Endodermal cell (in vitro differentiated cells): Measurements from ENCODE around the gene DLK1. TPM values are rescaled to one million over a fixed set of nuclear protein-coding genes. Genes with fewer than 3 reads are reported as not detected.

Experiments
- DNase-seq: peaks from one replicate; pipeline ENCODE4 v3.0.0-alpha.2; 2017
- H3K27ac ChIP-seq: 2 replicates; pipeline ENCODE4 v1.5.1; 2013; ENCODE audit warnings: mild to moderate bottlenecking, low read depth, low read length, moderate library complexity
- H3K27me3 ChIP-seq: 2 replicates; pipeline ENCODE4 v1.6.1; 2013; ENCODE audit warnings: mild to moderate bottlenecking, low read length, moderate library complexity; ENCODE audit not compliant: insufficient read depth, control insufficient read depth, poor library complexity, severe bottlenecking
- H3K36me3 ChIP-seq: 2 replicates; pipeline ENCODE4 v1.7.0; 2013; ENCODE audit warnings: mild to moderate bottlenecking, low read length, moderate library complexity; ENCODE audit not compliant: control insufficient read depth, insufficient read depth
- H3K4me1 ChIP-seq: one replicate; pipeline ENCODE4 v1.7.0; 2013; ENCODE audit warnings: low read length; ENCODE audit not compliant: control insufficient read depth, insufficient read depth
- H3K4me3 ChIP-seq: 2 replicates; pipeline ENCODE4 v1.5.1; 2013; ENCODE audit warnings: mild to moderate bottlenecking, low read length, moderate library complexity
- H3K9ac ChIP-seq: 2 replicates; pipeline ENCODE4 v1.6.1; 2013; ENCODE audit warnings: mild to moderate bottlenecking, low read length, moderate library complexity; ENCODE audit not compliant: poor library complexity, severe bottlenecking; ENCODE audit errors: extremely low read depth
- H3K9me3 ChIP-seq: 2 replicates; pipeline ENCODE4 v1.6.1; 2013; ENCODE audit warnings: mild to moderate bottlenecking, low read length, moderate library complexity; ENCODE audit not compliant: control insufficient read depth
- H3K27ac Mint-ChIP-seq: 2 replicates; pipeline ENCODE4 v1.8.0; 2020; ENCODE audit warnings: mixed read lengths
- H3K27me3 Mint-ChIP-seq: 2 replicates; pipeline ENCODE4 v1.8.0; 2021; ENCODE audit warnings: mild to moderate bottlenecking, mixed read lengths; ENCODE audit not compliant: insufficient read depth
- H3K36me3 Mint-ChIP-seq: 2 replicates; pipeline ENCODE4 v1.8.0; 2020; ENCODE audit warnings: low read depth, mixed read lengths
- H3K4me1 Mint-ChIP-seq: 2 replicates; pipeline ENCODE4 v1.8.0; 2020; ENCODE audit warnings: mixed read lengths
- H3K4me3 Mint-ChIP-seq: 2 replicates; pipeline ENCODE4 v1.8.0; 2020; ENCODE audit warnings: mild to moderate bottlenecking, moderate library complexity, mixed read lengths
- H3K9me3 Mint-ChIP-seq: 2 replicates; pipeline ENCODE4 v1.8.0; 2020; ENCODE audit warnings: mild to moderate bottlenecking, mixed read lengths
- CTCF ChIP-seq: fragments of 200-600 bp; sonication (generic); conservative IDR thresholded peaks from 2 replicates; pipeline ENCODE4 v1.5.0; 2021; ENCODE audit warnings: antibody characterized with exemption, mild to moderate bottlenecking
- WGBS, 2 experiments: methylation state at CpG; one replicate each; pipeline versions ENCODE4 v1.1.5 to v1.1.7; 2013; ENCODE audit warnings: missing lambda C conversion rate in 2 of 2, mixed read lengths in 1 of 2; ENCODE audit not compliant: insufficient coverage in 1 of 2, insufficient read length in 1 of 2; 5-methylcytosine and 5-hydroxymethylcytosine counted together
- total RNA-seq, 2 donors: library from RNA; stranded (reverse); fragmentation: NEBNext Ultra II Directional in 1 of 2; extraction: Animal tissue kit (Norgen Biotek cat#: 25700) in 1 of 2; gene quantifications; 2 replicates in 1 of 2; 3 replicates in 1 of 2; pipeline ENCODE4 v1.2.1, GENCODE V29; 2021

The DLK1 gene
- total RNA-seq, 2 donors from 2014 or later, result 78.3 to 117 TPM

GRCh38 chr14:100783630-100784370, 57.1 kb downstream of the DLK1 start:
- Mint-ChIP-seq H3K27me3 (peaks cover 4% of the 10 kb centered on the region), H3K36me3 (no peaks in the 10 kb centered on the region), H3K27ac (no peak overlapping the region), H3K4me1 (peaks cover 11% of the 10 kb centered on the region), H3K4me3 (no peak overlapping the region), H3K9me3 (no peaks in the 10 kb centered on the region)
- TF ChIP-seq CTCF, result no peak
- H3K9me3 ChIP-seq, result no peaks in the 10 kb centered on the region
- H3K27ac ChIP-seq, result peak overlapping the region; percentile 63
- H3K27me3 ChIP-seq, result no peaks in the 10 kb centered on the region
- DNase-seq, result no peak
- H3K4me3 ChIP-seq, result no peak overlapping the region
- 94 to 95% methylated on average over 27 of the region's 27 CpGs for whole genome bisulfite sequencing, 2 experiments
- H3K9ac ChIP-seq, result no peak overlapping the region
- no peaks in the 10 kb centered on the region for H3K36me3 ChIP-seq
- no peaks in the 10 kb centered on the region for H3K4me1 ChIP-seq

- H3K4me3 Mint-ChIP-seq, result no peak overlapping the region
- peaks cover 11% of the 10 kb centered on the region for H3K4me1 Mint-ChIP-seq
- 90 to 91% methylated on average over 8 to 11 of the region's 11 CpGs for WGBS, 2 experiments
- H3K27me3 Mint-ChIP-seq, result peaks cover 4% of the 10 kb centered on the region
- no peak overlapping the region for H3K9ac ChIP-seq
- no peaks in the 10 kb centered on the region for H3K4me1 ChIP-seq
- no peak for TF ChIP-seq CTCF
- no peak for DNase-seq
- no peaks in the 10 kb centered on the region for H3K36me3 ChIP-seq
- H3K27ac Mint-ChIP-seq, result no peak overlapping the region
- no peak overlapping the region for H3K27ac ChIP-seq
- no peak overlapping the region for H3K4me3 ChIP-seq
- no peaks in the 10 kb centered on the region for H3K9me3 ChIP-seq
- no peaks in the 10 kb centered on the region for H3K9me3 Mint-ChIP-seq
- H3K36me3 Mint-ChIP-seq, result no peaks in the 10 kb centered on the region
- no peaks in the 10 kb centered on the region for H3K27me3 ChIP-seq
Observed at GRCh38 chr14:100784523-100785337, 58.0 kb downstream of the DLK1 start.

- Histone ChIP-seq H3K9ac (no peak overlapping the region), H3K36me3 (no peaks in the 10 kb centered on the region), H3K4me1 (no peaks in the 10 kb centered on the region), H3K4me3 (no peak overlapping the region), H3K27ac (no peak overlapping the region), H3K9me3 (no peaks in the 10 kb centered on the region), H3K27me3 (no peaks in the 10 kb centered on the region)
- no peak overlapping the region for H3K4me3 Mint-ChIP-seq
- 96 to 98% methylated on average over 4 of the region's 4 CpGs for WGBS, 2 experiments
- no peak for TF ChIP-seq CTCF
- H3K27ac Mint-ChIP-seq, result no peak overlapping the region
- no peaks in the 10 kb centered on the region for H3K9me3 Mint-ChIP-seq
- H3K27me3 Mint-ChIP-seq, result peaks cover 3% of the 10 kb centered on the region
- no peak for DNase-seq
- H3K4me1 Mint-ChIP-seq, result peaks cover 11% of the 10 kb centered on the region
- no peaks in the 10 kb centered on the region for H3K36me3 Mint-ChIP-seq
Observed at GRCh38 chr14:100785338-100785615, 58.6 kb downstream of the DLK1 start.
